ENCODE data around the gene H6PD.

H6PD gene

GRCh38 chr1:9249534-9250410, 15.2 kb downstream of the H6PD start:
- Mint-ChIP-seq H3K9me3 (no peaks in the 10 kb centered on the region), H3K36me3 (ENCODE audit: low read depth) (peaks cover 90% of the 10 kb centered on the region), H3K4me1 (ENCODE audit: low read depth) (peaks cover 16% of the 10 kb centered on the region), H3K27me3 (no peaks in the 10 kb centered on the region), H3K4me3 (no peak overlapping the region), H3K27ac (no peak overlapping the region)
- intact Hi-C loops (cut with micrococcal nuclease), result no loop called here

- H3K4me3 Mint-ChIP-seq, result no peak overlapping the region
- peaks cover 13% of the 10 kb centered on the region for H3K4me1 Mint-ChIP-seq (ENCODE audit: low read depth)
- H3K27me3 Mint-ChIP-seq, result no peaks in the 10 kb centered on the region
- H3K9me3 Mint-ChIP-seq, result no peaks in the 10 kb centered on the region
- H3K27ac Mint-ChIP-seq, result no peak overlapping the region
- H3K36me3 Mint-ChIP-seq (ENCODE audit: low read depth), result peaks cover 88% of the 10 kb centered on the region
- intact Hi-C loops (cut with micrococcal nuclease), result no loop called here
These were observed 16.1 kb downstream of the H6PD start for GRCh38 chr1:9250411-9251381.

- Mint-ChIP-seq H3K4me1 (ENCODE audit: low read depth) (peaks cover 15% of the 10 kb centered on the region), H3K9me3 (no peaks in the 10 kb centered on the region), H3K36me3 (ENCODE audit: low read depth) (peaks cover 88% of the 10 kb centered on the region), H3K27ac (no peak overlapping the region), H3K4me3 (no peak overlapping the region), H3K27me3 (no peaks in the 10 kb centered on the region)
- intact Hi-C loops (cut with micrococcal nuclease), result no loop called here
These were observed 16.9 kb downstream of the H6PD start for GRCh38 chr1:9251501-9251900.

- no peaks in the 10 kb centered on the region for H3K9me3 Mint-ChIP-seq
- no peak overlapping the region for H3K27ac Mint-ChIP-seq
- peaks cover 15% of the 10 kb centered on the region for H3K4me1 Mint-ChIP-seq (ENCODE audit: low read depth)
- intact Hi-C loops (cut with micrococcal nuclease), result no loop called here
- no peaks in the 10 kb centered on the region for H3K27me3 Mint-ChIP-seq
- H3K36me3 Mint-ChIP-seq (ENCODE audit: low read depth), result peaks cover 82% of the 10 kb centered on the region
- no peak overlapping the region for H3K4me3 Mint-ChIP-seq
These were observed 18.4 kb downstream of the H6PD start for GRCh38 chr1:9253004-9253403.

- Mint-ChIP-seq H3K4me3 (no peak overlapping the region), H3K4me1 (ENCODE audit: low read depth) (peaks cover 15% of the 10 kb centered on the region), H3K27me3 (no peaks in the 10 kb centered on the region), H3K27ac (no peak overlapping the region), H3K36me3 (ENCODE audit: low read depth) (peaks cover 82% of the 10 kb centered on the region), H3K9me3 (no peaks in the 10 kb centered on the region)
- intact Hi-C loops (cut with micrococcal nuclease), result no loop called here
These were observed 19.0 kb downstream of the H6PD start for GRCh38 chr1:9253453-9254105.

- intact Hi-C loops (cut with micrococcal nuclease), result no loop called here
- Mint-ChIP-seq H3K4me1 (ENCODE audit: low read depth) (peaks cover 17% of the 10 kb centered on the region), H3K9me3 (no peaks in the 10 kb centered on the region), H3K27me3 (no peaks in the 10 kb centered on the region), H3K36me3 (ENCODE audit: low read depth) (peaks cover 81% of the 10 kb centered on the region), H3K27ac (no peak overlapping the region), H3K4me3 (no peak overlapping the region)
These were observed 21.8 kb downstream of the H6PD start for GRCh38 chr1:9256332-9256731.

GRCh38 chr1:9257851-9258250, 23.3 kb downstream of the H6PD start:
- Mint-ChIP-seq H3K4me1 (ENCODE audit: low read depth) (peaks cover 17% of the 10 kb centered on the region), H3K27me3 (no peaks in the 10 kb centered on the region), H3K4me3 (no peak overlapping the region), H3K9me3 (no peaks in the 10 kb centered on the region), H3K27ac (no peak overlapping the region), H3K36me3 (ENCODE audit: low read depth) (peaks cover 87% of the 10 kb centered on the region)
- intact Hi-C loops (cut with micrococcal nuclease), result no loop called here

GRCh38 chr1:9258629-9259028, 24.1 kb downstream of the H6PD start:
- Mint-ChIP-seq H3K36me3 (ENCODE audit: low read depth) (peaks cover 88% of the 10 kb centered on the region), H3K27me3 (no peaks in the 10 kb centered on the region), H3K4me1 (ENCODE audit: low read depth) (peaks cover 17% of the 10 kb centered on the region), H3K4me3 (no peak overlapping the region), H3K27ac (no peak overlapping the region), H3K9me3 (no peaks in the 10 kb centered on the region)
- intact Hi-C loops (cut with micrococcal nuclease), result no loop called here

GRCh38 chr1:9260059-9260766, 25.6 kb downstream of the H6PD start:
- Mint-ChIP-seq H3K36me3 (ENCODE audit: low read depth) (peaks cover 90% of the 10 kb centered on the region), H3K4me3 (no peak overlapping the region), H3K27ac (no peak overlapping the region), H3K27me3 (no peaks in the 10 kb centered on the region), H3K9me3 (no peaks in the 10 kb centered on the region), H3K4me1 (ENCODE audit: low read depth) (peaks cover 17% of the 10 kb centered on the region)
- intact Hi-C loops (cut with micrococcal nuclease), result no loop called here

GRCh38 chr1:9261496-9261895, 26.9 kb downstream of the H6PD start:
- intact Hi-C loops (cut with micrococcal nuclease), result no loop called here
- Mint-ChIP-seq H3K4me3 (no peak overlapping the region), H3K4me1 (ENCODE audit: low read depth) (peaks cover 12% of the 10 kb centered on the region), H3K27ac (no peak overlapping the region), H3K36me3 (ENCODE audit: low read depth) (peaks cover 90% of the 10 kb centered on the region), H3K9me3 (no peaks in the 10 kb centered on the region), H3K27me3 (no peaks in the 10 kb centered on the region)

- Mint-ChIP-seq H3K4me3 (no peak overlapping the region), H3K4me1 (ENCODE audit: low read depth) (peaks cover 12% of the 10 kb centered on the region), H3K36me3 (ENCODE audit: low read depth) (peaks cover 85% of the 10 kb centered on the region), H3K27ac (no peak overlapping the region), H3K9me3 (no peaks in the 10 kb centered on the region), H3K27me3 (no peaks in the 10 kb centered on the region)
- intact Hi-C loops (cut with micrococcal nuclease), result no loop called here
These were observed 27.8 kb downstream of the H6PD start for GRCh38 chr1:9262096-9262986.

GRCh38 chr1:9263276-9263855, 28.8 kb downstream of the H6PD start:
- no peaks in the 10 kb centered on the region for H3K27me3 Mint-ChIP-seq
- H3K4me1 Mint-ChIP-seq (ENCODE audit: low read depth), result peaks cover 12% of the 10 kb centered on the region
- H3K27ac Mint-ChIP-seq, result no peak overlapping the region
- no peak overlapping the region for H3K4me3 Mint-ChIP-seq
- H3K9me3 Mint-ChIP-seq, result no peaks in the 10 kb centered on the region
- H3K36me3 Mint-ChIP-seq (ENCODE audit: low read depth), result peaks cover 77% of the 10 kb centered on the region
- intact Hi-C loops (cut with micrococcal nuclease), result no loop called here

Data from dendritic cell treated with granulocyte-macrophage colony-stimulating factor and Interleukin-4, amounts not matched to agents 40 ng/mL and 50 ng/mL, for 4 days (primary cell).